Right lobe of liver (tissue), 6 donors: ENCODE measurements around the gene TOM1L2. TPM values are rescaled to one million over a fixed set of nuclear protein-coding genes. Genes with fewer than 3 reads are reported as not detected.

Experiments
- ATAC-seq, 4 donors: fragments of 200-7000 bp; cut with Tn5 transposase; one replicate each; pipeline ENCODE4 v1.9.1; 2020; ENCODE audit warnings: mild to moderate bottlenecking in 4 of 4, moderate library complexity in 4 of 4
- DNase-seq, 3 donors: peaks; one replicate each; pipeline ENCODE4 v3.0.0-alpha.2; 2020
- H3K27ac ChIP-seq, 3 donors: fragments of 200-600 bp; one replicate each; pipeline ENCODE4 v1.8.0; 2022
- H3K27me3 ChIP-seq, 2 donors: fragments of 200-600 bp; one replicate each; pipeline ENCODE4 v1.8.0; 2022
- H3K36me3 ChIP-seq, 4 donors: fragments of 200-600 bp; sonication (generic) in 1 of 4; one replicate each; pipeline versions ENCODE4 v1.5.1 to v1.8.0; 2017 to 2022; ENCODE audit warnings: control low read depth in 1 of 4
- H3K4me1 ChIP-seq, 4 donors: fragments of 200-600 bp; sonication (generic) in 1 of 4; one replicate each; pipeline versions ENCODE4 v1.5.1 to v1.8.0; 2017 to 2022; ENCODE audit warnings: control low read depth in 1 of 4
- H3K4me3 ChIP-seq, 3 donors: fragments of 200-600 bp; one replicate each; pipeline ENCODE4 v1.8.0; 2022
- H3K9me3 ChIP-seq, 4 donors: fragments of 200-600 bp; sonication (generic) in 1 of 4; one replicate each; pipeline versions ENCODE4 v1.5.1 to v1.8.0; 2017 to 2022; ENCODE audit warnings: control low read depth in 1 of 4
- POLR2A ChIP-seq: fragments of 450-650 bp; IDR thresholded peaks from one replicate; pipeline ENCODE4 v1.6.1; 2017; ENCODE audit warnings: antibody characterized with exemption, mild to moderate bottlenecking
- WGBS: methylation state at CpG from one replicate; pipeline ENCODE4 v1.1.6; 2018; ENCODE audit warnings: low coverage, low lambda C conversion rate; ENCODE audit not compliant: insufficient coverage; ENCODE audit errors: missing lambda C conversion rate; 5-methylcytosine and 5-hydroxymethylcytosine counted together
- intact Hi-C, 2 donors: fragments of 100-400 bp; cut with DNase I; formaldehyde crosslinking; loops; one replicate each; pipeline versions ENCODE4 v1.11.2 to v1.14.1; 2022
- total RNA-seq, 6 experiments: library from RNA; depleted of rRNA in 2 of 6; stranded (reverse); fragments of >200 nt in 2 of 6; fragmentation: NEBNext Ultra II Directional in 3 of 6; extraction: Animal tissue kit (Norgen Biotek cat#: 25700) in 3 of 6; gene quantifications; one replicate each; pipeline versions ENCODE4 v1.1.0 to v1.2.4, GENCODE V29; 2016 to 2023
- TF ChIP-seq, protein P1 (sequence below), 4 donors: fragments of 200-600 bp in 3 of 4; fragments of 450-650 bp in 1 of 4; IDR thresholded peaks; one replicate each; pipeline versions ENCODE4 v1.5.1 to v1.8.0; 2016 to 2022; ENCODE audit warnings: antibody characterized with exemption in 4 of 4, mild to moderate bottlenecking in 2 of 4
- donor health status: DM: no; HTN: yes; CAD: no.
- donor health status: DM: no; HTN: no; CAD: no.
- donor health status: DM: no; HTN: no; CAD: no.
- donor health status: DM: no; HTN: yes; CAD: no.
- donor health status: DM: no; HTN: yes; CAD: no.

The TOM1L2 gene
- total RNA-seq, 6 experiments from 2014 or later: 13.5 to 21.2 (median 16.0) TPM

DNA sequence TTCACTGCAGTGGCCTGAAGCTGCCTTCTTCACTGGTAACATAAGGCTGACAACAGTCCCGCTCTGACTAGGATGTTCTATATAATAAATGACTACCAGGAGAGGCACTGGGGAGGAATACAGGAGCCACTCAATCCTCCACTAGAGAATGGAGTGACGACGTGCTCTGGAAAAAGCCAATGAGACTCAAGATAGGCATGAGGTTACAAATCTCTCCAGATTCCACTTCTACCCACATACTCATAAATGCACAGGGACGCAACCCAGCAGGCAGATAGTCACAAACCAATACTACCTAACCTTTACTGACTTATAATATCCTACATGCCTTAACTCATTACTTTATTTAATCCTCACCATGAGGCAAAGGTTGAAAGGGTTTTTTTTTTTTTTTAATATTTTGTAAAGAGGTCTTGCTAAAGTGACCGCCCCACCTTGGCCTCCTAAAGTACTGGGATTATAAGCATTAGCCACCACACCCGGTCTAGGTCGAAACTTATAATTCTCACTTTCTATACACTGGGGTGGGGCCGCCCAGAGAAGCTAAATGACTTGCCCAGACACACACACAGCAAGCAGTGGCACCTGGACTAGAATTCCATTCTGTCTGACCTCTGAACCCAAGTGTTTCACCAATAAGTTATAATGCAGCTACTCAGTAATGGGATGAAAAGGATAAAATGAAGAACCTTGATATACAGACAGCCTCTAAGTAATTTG is 33.7 kb downstream of the TOM1L2 start:
- Histone ChIP-seq H3K27me3 (no peaks in the 10 kb centered on the region), H3K9me3 (no peaks in the 10 kb centered on the region), H3K4me3 (no peak overlapping the region), H3K36me3 (no peaks in the 10 kb centered on the region), H3K27ac (no peak overlapping the region), H3K4me1 (peaks cover 0 to 6% (median 3%) of the 10 kb centered on the region in 4 donors)
- ATAC-seq (no peak), DNase-seq (no peak)
- TF ChIP-seq POLR2A: no peak
- TF ChIP-seq, protein P1, sequence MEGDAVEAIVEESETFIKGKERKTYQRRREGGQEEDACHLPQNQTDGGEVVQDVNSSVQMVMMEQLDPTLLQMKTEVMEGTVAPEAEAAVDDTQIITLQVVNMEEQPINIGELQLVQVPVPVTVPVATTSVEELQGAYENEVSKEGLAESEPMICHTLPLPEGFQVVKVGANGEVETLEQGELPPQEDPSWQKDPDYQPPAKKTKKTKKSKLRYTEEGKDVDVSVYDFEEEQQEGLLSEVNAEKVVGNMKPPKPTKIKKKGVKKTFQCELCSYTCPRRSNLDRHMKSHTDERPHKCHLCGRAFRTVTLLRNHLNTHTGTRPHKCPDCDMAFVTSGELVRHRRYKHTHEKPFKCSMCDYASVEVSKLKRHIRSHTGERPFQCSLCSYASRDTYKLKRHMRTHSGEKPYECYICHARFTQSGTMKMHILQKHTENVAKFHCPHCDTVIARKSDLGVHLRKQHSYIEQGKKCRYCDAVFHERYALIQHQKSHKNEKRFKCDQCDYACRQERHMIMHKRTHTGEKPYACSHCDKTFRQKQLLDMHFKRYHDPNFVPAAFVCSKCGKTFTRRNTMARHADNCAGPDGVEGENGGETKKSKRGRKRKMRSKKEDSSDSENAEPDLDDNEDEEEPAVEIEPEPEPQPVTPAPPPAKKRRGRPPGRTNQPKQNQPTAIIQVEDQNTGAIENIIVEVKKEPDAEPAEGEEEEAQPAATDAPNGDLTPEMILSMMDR (IDR thresholded peaks at IDR 0.05): no peak
- intact Hi-C loops: no loop called here
- WGBS: 76% methylated on average over 4 of the region's 8 CpGs

DNA sequence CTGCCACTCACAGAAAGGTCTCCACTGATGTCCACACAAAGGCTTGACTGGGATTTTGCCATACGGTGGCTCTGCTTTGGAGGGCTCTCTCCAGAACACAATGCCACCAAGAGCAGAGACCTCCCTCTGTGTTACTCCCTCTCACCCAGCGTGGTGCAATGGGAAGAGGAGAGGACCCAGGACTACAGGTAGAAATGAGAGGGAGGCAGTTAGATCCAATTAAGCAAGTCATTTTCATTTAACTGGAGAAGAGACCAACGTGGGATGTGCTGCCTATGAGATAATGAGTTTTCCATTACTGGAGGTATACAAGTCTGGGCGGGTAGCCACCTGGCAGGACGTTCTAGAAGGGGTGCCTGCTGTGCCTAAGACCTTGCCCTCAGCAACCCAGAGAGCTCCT is 34.2 kb downstream of the TOM1L2 start:
- intact Hi-C loops: no loop called here
- ATAC-seq: no peak
- Histone ChIP-seq H3K4me3 (no peak overlapping the region), H3K9me3 (no peaks in the 10 kb centered on the region), H3K4me1 (peaks cover 0 to 6% (median 3%) of the 10 kb centered on the region in 4 donors), H3K27ac (no peak overlapping the region), H3K27me3 (no peaks in the 10 kb centered on the region), H3K36me3 (no peaks in the 10 kb centered on the region)
- no peak for DNase-seq
- TF ChIP-seq, protein P1 (IDR thresholded peaks at IDR 0.05): no peak
- no peak for TF ChIP-seq POLR2A
- no CpG with 5 or more reads among the region's 5 CpGs for WGBS

DNA sequence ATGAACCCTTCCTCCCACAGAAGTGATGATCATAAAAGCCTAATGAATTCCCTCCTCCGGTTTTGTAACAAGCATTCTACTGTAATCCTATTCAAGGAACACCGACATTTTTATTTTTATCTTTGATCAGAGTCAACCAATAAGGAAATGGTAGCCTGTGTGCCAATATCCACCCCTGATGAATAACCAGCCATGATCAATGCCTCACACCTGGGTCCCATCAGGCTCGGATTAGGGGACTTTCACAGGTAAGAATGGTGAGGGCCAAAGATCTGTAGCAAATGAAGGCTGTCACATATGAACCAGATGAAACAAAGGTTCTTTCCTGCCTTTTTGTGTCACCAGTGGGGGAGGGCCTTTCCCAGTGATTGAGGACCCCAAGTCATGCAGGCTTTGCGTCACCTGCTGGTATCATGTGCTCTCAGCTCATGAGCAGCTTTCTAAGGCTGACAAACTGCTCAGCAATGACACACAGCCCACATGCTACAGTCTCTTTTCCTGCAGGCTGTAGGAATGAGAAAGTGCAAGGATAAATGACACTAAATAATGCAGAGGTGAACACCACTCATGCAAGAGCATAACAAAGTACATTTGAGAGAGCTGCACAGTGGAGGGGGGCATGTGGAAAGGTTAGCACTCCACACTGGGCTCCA is 34.9 kb downstream of the TOM1L2 start:
- Histone ChIP-seq H3K9me3 (no peaks in the 10 kb centered on the region), H3K36me3 (no peaks in the 10 kb centered on the region), H3K27ac (no peak overlapping the region), H3K4me3 (no peak overlapping the region), H3K4me1 (peaks cover 0 to 6% (median 3%) of the 10 kb centered on the region in 4 donors), H3K27me3 (no peaks in the 10 kb centered on the region)
- ATAC-seq: no peak
- TF ChIP-seq POLR2A: no peak
- TF ChIP-seq, protein P1 (IDR thresholded peaks at IDR 0.05): no peak
- 93% methylated on average over 4 of the region's 4 CpGs for WGBS
- intact Hi-C loops: no loop called here
- no peak for DNase-seq

DNA sequence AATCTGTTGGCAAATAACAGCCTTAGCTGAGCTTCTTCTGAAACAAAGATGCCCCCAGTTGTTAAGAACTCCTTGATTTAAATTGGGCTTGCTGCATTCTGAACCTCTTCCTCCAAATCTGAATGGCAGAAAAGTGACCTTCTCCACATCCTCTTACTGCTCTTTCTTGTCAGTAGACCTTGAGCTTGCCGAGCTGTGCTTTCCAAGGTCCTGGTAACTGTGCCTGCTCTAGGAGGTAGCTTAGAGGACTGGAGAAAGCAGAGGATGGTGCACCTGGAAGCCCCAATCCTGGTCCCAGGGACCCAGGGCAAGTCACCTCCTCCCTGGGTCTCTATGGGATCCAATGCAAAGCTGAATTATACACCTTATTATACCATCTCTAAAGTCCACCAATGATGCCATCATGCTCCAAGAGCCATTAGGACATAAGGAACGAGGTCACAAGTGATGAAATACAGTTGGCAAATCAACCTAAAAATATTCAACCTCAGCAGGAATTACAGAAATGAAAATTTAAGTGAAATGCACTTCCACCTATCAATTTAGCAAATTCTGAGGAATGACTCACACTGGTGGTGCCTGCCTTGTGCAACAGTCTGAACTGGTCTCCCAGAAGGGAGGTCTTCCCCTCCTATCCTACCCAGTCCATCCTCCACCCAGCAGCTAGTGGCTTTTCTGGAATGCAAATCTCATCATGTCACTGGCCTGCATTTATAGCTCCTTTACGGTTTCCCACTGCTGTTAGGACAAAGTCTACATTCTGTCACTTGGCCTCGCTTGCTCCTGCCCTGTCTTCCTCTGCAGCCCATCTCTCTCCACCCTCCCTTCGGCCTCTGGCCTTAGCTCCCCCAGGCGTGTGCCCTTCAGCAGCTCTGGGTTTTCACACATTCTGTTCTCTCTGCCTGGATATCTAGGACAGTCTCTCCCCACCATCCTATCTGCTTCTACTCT is 36.6 kb downstream of the TOM1L2 start:
- DNase-seq: no peak
- intact Hi-C loops: no loop called here
- 59% methylated on average over 6 of the region's 6 CpGs for WGBS
- ATAC-seq: peak in 2 of 4 donors; percentile 38 to 83
- no peaks in the 10 kb centered on the region for H3K27me3 ChIP-seq
- no peak for TF ChIP-seq POLR2A
- TF ChIP-seq, protein P1 (IDR thresholded peaks at IDR 0.05): no peak
- no peaks in the 10 kb centered on the region for H3K36me3 ChIP-seq
- H3K4me1 ChIP-seq: peaks cover 0 to 6% (median under 1%) of the 10 kb centered on the region in 4 donors
- H3K9me3 ChIP-seq: no peaks in the 10 kb centered on the region
- no peak overlapping the region for H3K4me3 ChIP-seq
- no peak overlapping the region for H3K27ac ChIP-seq
